GM23248 (cell line): ENCODE data around the gene ATXN7L3B. TPM values are rescaled to one million over a fixed set of nuclear protein-coding genes. Genes with fewer than 3 reads are reported as not detected.

Experiments used
- DNase-seq: peaks from one replicate; pipeline ENCODE4 v3.0.0-alpha.2; 2015
- H2AFZ ChIP-seq: fragments of 200-600 bp; sonication (generic); 2 replicates; pipeline ENCODE4 v1.6.1; 2016; ENCODE audit warnings: antibody characterized with exemption
- H3F3A ChIP-seq: fragments of 200-600 bp; sonication (generic); 2 replicates; pipeline ENCODE4 v1.6.1; 2016; ENCODE audit warnings: mild to moderate bottlenecking, antibody characterized with exemption, mixed run types; ENCODE audit not compliant: insufficient read depth
- H3K27ac ChIP-seq: fragments of 200-600 bp; sonication (generic); 2 replicates; pipeline ENCODE4 v1.5.1; 2016; ENCODE audit warnings: mild to moderate bottlenecking
- H3K27me3 ChIP-seq: fragments of 200-600 bp; sonication (generic); replicated peaks from 2 replicates; pipeline ENCODE4 v1.6.1; 2016; ENCODE audit warnings: mild to moderate bottlenecking; ENCODE audit not compliant: insufficient read depth
- H3K36me3 ChIP-seq: fragments of 200-600 bp; sonication (generic); 2 replicates; pipeline ENCODE4 v1.6.1; 2016; ENCODE audit warnings: low read depth, mild to moderate bottlenecking
- H3K4me1 ChIP-seq: fragments of 200-600 bp; sonication (generic); 2 replicates; pipeline ENCODE4 v1.6.1; 2016; ENCODE audit warnings: mild to moderate bottlenecking; ENCODE audit not compliant: insufficient read depth
- H3K4me2 ChIP-seq: fragments of 200-600 bp; sonication (generic); one replicate; pipeline ENCODE4 v1.6.1; 2016; ENCODE audit warnings: mild to moderate bottlenecking; ENCODE audit not compliant: unreplicated experiment
- H3K4me3 ChIP-seq: fragments of 200-600 bp; sonication (generic); 2 replicates; pipeline ENCODE4 v1.5.1; 2016; ENCODE audit warnings: mild to moderate bottlenecking
- H3K79me2 ChIP-seq: fragments of 200-600 bp; sonication (generic); 2 replicates; pipeline ENCODE4 v1.6.1; 2016; ENCODE audit warnings: mild to moderate bottlenecking; ENCODE audit not compliant: insufficient read depth
- H3K9ac ChIP-seq: fragments of 200-600 bp; sonication (generic); 2 replicates; pipeline ENCODE4 v1.6.1; 2016; ENCODE audit warnings: mild to moderate bottlenecking
- H3K9me2 ChIP-seq: fragments of 200-600 bp; sonication (generic); 2 replicates; pipeline ENCODE4 v1.6.1; 2016; ENCODE audit warnings: mixed run types, mild to moderate bottlenecking, moderate library complexity; ENCODE audit not compliant: insufficient read depth
- H3K9me3 ChIP-seq: fragments of 200-600 bp; sonication (generic); one replicate; pipeline ENCODE4 v1.6.1; 2017; ENCODE audit warnings: low read depth
- H4K20me1 ChIP-seq: fragments of 200-600 bp; sonication (generic); 2 replicates; pipeline ENCODE4 v1.6.0; 2016; ENCODE audit not compliant: insufficient read depth
- EZH2 ChIP-seq: fragments of 200-600 bp; sonication (generic); IDR thresholded peaks from 2 replicates; pipeline ENCODE4 v1.6.1; 2018; ENCODE audit warnings: antibody characterized with exemption, mild to moderate bottlenecking; ENCODE audit not compliant: insufficient read depth, poor library complexity, severe bottlenecking
- EZH2phosphoT487 ChIP-seq: fragments of 200-600 bp; sonication (generic); IDR thresholded peaks from 2 replicates; pipeline ENCODE4 v1.6.1; 2018; ENCODE audit warnings: antibody characterized with exemption, moderate library complexity, mild to moderate bottlenecking, low read depth; ENCODE audit not compliant: insufficient read depth
- WGBS, 2 experiments: methylation state at CpG; one replicate each; pipeline ENCODE4 v1.1.6; 2015 to 2017; ENCODE audit warnings: low lambda C conversion rate in 2 of 2, low coverage in 1 of 2; ENCODE audit errors: missing lambda C conversion rate in 2 of 2; 5-methylcytosine and 5-hydroxymethylcytosine counted together
- in situ Hi-C: fragments of 300-500 bp; cut with MboI; formaldehyde crosslinking; loops from 2 replicates; pipeline ENCODE4 v1.15.0; 2020
- polyA plus RNA-seq: library from polyadenylated mRNA; unstranded; fragments of >200 nt; fragmentation: Nextera tagmentation; extraction: Ambion mirVana; gene quantifications from 2 replicates; pipeline ENCODE4 v1.2.1, GENCODE V29; 2016
- total RNA-seq: library from RNA; depleted of rRNA; stranded (reverse); fragments of >200 nt; shearing (Covaris generic); gene quantifications from 2 replicates; pipeline ENCODE4 v1.2.3, GENCODE V29; 2014

Gene ATXN7L3B
- total and polyA plus RNA-seq, 2 experiments from 2014 or later, result 21.4 to 23.3 TPM

- Histone ChIP-seq H3K36me3 (no peaks in the 10 kb centered on the region), H3K27ac (no peak overlapping the region), H3F3A (no peaks in the 10 kb centered on the region), H3K9me3 (no peaks in the 10 kb centered on the region), H2AFZ (no peak overlapping the region), H3K79me2 (no peaks in the 10 kb centered on the region), H4K20me1 (no peaks in the 10 kb centered on the region), H3K4me1 (no peaks in the 10 kb centered on the region), H3K9me2 (no peaks in the 10 kb centered on the region), H3K27me3 (no peaks in the 10 kb centered on the region), H3K9ac (no peak overlapping the region), H3K4me2 (no peak overlapping the region), H3K4me3 (no peak overlapping the region)
- WGBS, 2 experiments, result 0% methylated on average over 1 of the region's 1 CpG
- in situ Hi-C loops, result no loop called here
- DNase-seq, result no peak
- TF ChIP-seq EZH2phosphoT487 (no peak), EZH2 (no peak)
Measured at GRCh38 chr12:74579981-74580380, 42.3 kb downstream of the ATXN7L3B start.

- Histone ChIP-seq H3K9me3 (no peaks in the 10 kb centered on the region), H3K4me1 (no peaks in the 10 kb centered on the region), H3K9ac (no peak overlapping the region), H3K27me3 (no peaks in the 10 kb centered on the region), H4K20me1 (no peaks in the 10 kb centered on the region), H3K36me3 (no peaks in the 10 kb centered on the region), H3K27ac (no peak overlapping the region), H3F3A (no peaks in the 10 kb centered on the region), H3K79me2 (no peaks in the 10 kb centered on the region), H2AFZ (no peak overlapping the region), H3K4me3 (no peak overlapping the region), H3K4me2 (no peak overlapping the region), H3K9me2 (no peaks in the 10 kb centered on the region)
- in situ Hi-C loops, result no loop called here
- WGBS, 2 experiments, result 12 to 19% methylated on average over 2 of the region's 2 CpGs
- no peak for DNase-seq
- TF ChIP-seq EZH2 (no peak), EZH2phosphoT487 (no peak)
Measured at GRCh38 chr12:74581439-74581838, 43.8 kb downstream of the ATXN7L3B start.

- no peak overlapping the region for H3K4me2 ChIP-seq
- H2AFZ ChIP-seq, result no peak overlapping the region
- no peaks in the 10 kb centered on the region for H3K27me3 ChIP-seq
- DNase-seq, result no peak
- H3F3A ChIP-seq, result no peaks in the 10 kb centered on the region
- no peaks in the 10 kb centered on the region for H3K79me2 ChIP-seq
- H4K20me1 ChIP-seq, result no peaks in the 10 kb centered on the region
- no peaks in the 10 kb centered on the region for H3K4me1 ChIP-seq
- no peaks in the 10 kb centered on the region for H3K9me2 ChIP-seq
- WGBS, 2 experiments, result 27 to 28% methylated on average over 3 of the region's 3 CpGs
- TF ChIP-seq EZH2phosphoT487 (no peak), EZH2 (no peak)
- in situ Hi-C loops, result no loop called here
- no peaks in the 10 kb centered on the region for H3K9me3 ChIP-seq
- H3K27ac ChIP-seq, result no peak overlapping the region
- no peaks in the 10 kb centered on the region for H3K36me3 ChIP-seq
- H3K9ac ChIP-seq, result no peak overlapping the region
- no peak overlapping the region for H3K4me3 ChIP-seq
Measured at GRCh38 chr12:74584483-74585062, 46.9 kb downstream of the ATXN7L3B start.

- Histone ChIP-seq H2AFZ (no peak overlapping the region), H3K4me3 (no peak overlapping the region), H3K4me2 (no peak overlapping the region), H4K20me1 (no peaks in the 10 kb centered on the region), H3K79me2 (no peaks in the 10 kb centered on the region), H3F3A (no peaks in the 10 kb centered on the region), H3K4me1 (no peaks in the 10 kb centered on the region), H3K9me3 (no peaks in the 10 kb centered on the region), H3K27me3 (no peaks in the 10 kb centered on the region), H3K27ac (no peak overlapping the region), H3K9me2 (no peaks in the 10 kb centered on the region), H3K36me3 (no peaks in the 10 kb centered on the region), H3K9ac (no peak overlapping the region)
- no peak for DNase-seq
- WGBS, 2 experiments, result 1 to 6% methylated on average over 4 of the region's 4 CpGs
- in situ Hi-C loops, result no loop called here
- no peak for TF ChIP-seq EZH2
- TF ChIP-seq EZH2phosphoT487, result no peak
Measured at GRCh38 chr12:74586251-74586650, 48.6 kb downstream of the ATXN7L3B start.
